Endodermal cell (in vitro differentiated cells): ENCODE results near the gene HTATIP2. TPM values are rescaled to one million over a fixed set of nuclear protein-coding genes. Genes with fewer than 3 reads are reported as not detected.
"Not testable (repeated sequence)": the region's sequence is repeated elsewhere in the genome, so short reads cannot be mapped to it uniquely, and the experiment has no call there.

Source experiments
- DNase-seq: peaks from one replicate; pipeline ENCODE4 v3.0.0-alpha.2; 2017
- H3K27ac ChIP-seq: 2 replicates; pipeline ENCODE4 v1.5.1; 2013; ENCODE audit warnings: mild to moderate bottlenecking, low read depth, low read length, moderate library complexity
- H3K27me3 ChIP-seq: 2 replicates; pipeline ENCODE4 v1.6.1; 2013; ENCODE audit warnings: mild to moderate bottlenecking, low read length, moderate library complexity; ENCODE audit not compliant: insufficient read depth, control insufficient read depth, poor library complexity, severe bottlenecking
- H3K36me3 ChIP-seq: 2 replicates; pipeline ENCODE4 v1.7.0; 2013; ENCODE audit warnings: mild to moderate bottlenecking, low read length, moderate library complexity; ENCODE audit not compliant: control insufficient read depth, insufficient read depth
- H3K4me1 ChIP-seq: one replicate; pipeline ENCODE4 v1.7.0; 2013; ENCODE audit warnings: low read length; ENCODE audit not compliant: control insufficient read depth, insufficient read depth
- H3K4me3 ChIP-seq: 2 replicates; pipeline ENCODE4 v1.5.1; 2013; ENCODE audit warnings: mild to moderate bottlenecking, low read length, moderate library complexity
- H3K9ac ChIP-seq: 2 replicates; pipeline ENCODE4 v1.6.1; 2013; ENCODE audit warnings: mild to moderate bottlenecking, low read length, moderate library complexity; ENCODE audit not compliant: poor library complexity, severe bottlenecking; ENCODE audit errors: extremely low read depth
- H3K9me3 ChIP-seq: 2 replicates; pipeline ENCODE4 v1.6.1; 2013; ENCODE audit warnings: mild to moderate bottlenecking, low read length, moderate library complexity; ENCODE audit not compliant: control insufficient read depth
- H3K27ac Mint-ChIP-seq: 2 replicates; pipeline ENCODE4 v1.8.0; 2020; ENCODE audit warnings: mixed read lengths
- H3K27me3 Mint-ChIP-seq: 2 replicates; pipeline ENCODE4 v1.8.0; 2021; ENCODE audit warnings: mild to moderate bottlenecking, mixed read lengths; ENCODE audit not compliant: insufficient read depth
- H3K36me3 Mint-ChIP-seq: 2 replicates; pipeline ENCODE4 v1.8.0; 2020; ENCODE audit warnings: low read depth, mixed read lengths
- H3K4me1 Mint-ChIP-seq: 2 replicates; pipeline ENCODE4 v1.8.0; 2020; ENCODE audit warnings: mixed read lengths
- H3K4me3 Mint-ChIP-seq: 2 replicates; pipeline ENCODE4 v1.8.0; 2020; ENCODE audit warnings: mild to moderate bottlenecking, moderate library complexity, mixed read lengths
- H3K9me3 Mint-ChIP-seq: 2 replicates; pipeline ENCODE4 v1.8.0; 2020; ENCODE audit warnings: mild to moderate bottlenecking, mixed read lengths
- WGBS, 2 experiments: methylation state at CpG; one replicate each; pipeline versions ENCODE4 v1.1.5 to v1.1.7; 2013; ENCODE audit warnings: missing lambda C conversion rate in 2 of 2, mixed read lengths in 1 of 2; ENCODE audit not compliant: insufficient coverage in 1 of 2, insufficient read length in 1 of 2; 5-methylcytosine and 5-hydroxymethylcytosine counted together
- total RNA-seq, 2 donors: library from RNA; stranded (reverse); fragmentation: NEBNext Ultra II Directional in 1 of 2; extraction: Animal tissue kit (Norgen Biotek cat#: 25700) in 1 of 2; gene quantifications; 2 replicates in 1 of 2; 3 replicates in 1 of 2; pipeline ENCODE4 v1.2.1, GENCODE V29; 2021
- TF ChIP-seq, protein P1 (sequence below): fragments of 200-600 bp; sonication (generic); conservative IDR thresholded peaks from 2 replicates; pipeline ENCODE4 v1.5.0; 2021; ENCODE audit warnings: antibody characterized with exemption, mild to moderate bottlenecking

Gene HTATIP2
- total RNA-seq, 2 donors from 2014 or later: 52.5 to 66.6 TPM

DNA sequence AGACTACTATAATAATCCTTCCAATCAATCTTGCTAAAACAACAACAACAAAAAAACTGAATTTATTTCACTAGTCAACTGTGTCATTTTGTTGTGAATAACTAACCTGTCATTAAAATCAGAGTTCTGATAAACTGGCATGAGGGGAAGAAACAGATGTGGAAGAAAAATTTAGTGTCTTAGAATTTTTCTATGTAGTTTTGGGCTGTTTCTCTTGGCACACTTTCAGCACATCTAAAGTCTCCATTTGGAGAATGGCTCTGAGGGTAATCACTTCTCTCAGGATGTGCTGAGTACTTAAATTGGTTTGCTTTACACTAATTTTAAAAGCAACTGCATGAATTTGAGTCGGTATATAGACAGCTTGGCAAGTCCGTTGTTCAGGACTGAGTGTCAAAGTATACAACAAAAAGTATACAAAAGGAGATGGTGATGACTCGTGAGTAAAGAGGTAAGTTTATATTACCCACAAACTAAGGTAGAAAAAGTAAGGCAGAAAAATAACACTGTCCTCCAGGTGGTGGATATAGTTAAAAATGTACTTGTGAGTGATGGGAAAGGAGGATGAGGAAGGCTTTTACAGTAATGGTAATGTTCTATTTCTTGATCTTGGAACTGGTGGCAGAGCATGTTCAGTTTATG lies 10.2 kb downstream of the HTATIP2 start:
- 96 to 100% methylated on average over 1 to 3 of the region's 3 CpGs for WGBS, 2 experiments
- Histone ChIP-seq H3K27ac (no peak overlapping the region), H3K4me1 (peaks cover 3% of the 10 kb centered on the region), H3K9ac (no peak overlapping the region), H3K4me3 (peak overlapping the region; percentile 7), H3K36me3 (no peaks in the 10 kb centered on the region), H3K9me3 (no peaks in the 10 kb centered on the region), H3K27me3 (no peaks in the 10 kb centered on the region)
- Mint-ChIP-seq H3K36me3 (peaks cover 38% of the 10 kb centered on the region), H3K4me3 (no peak overlapping the region), H3K9me3 (no peaks in the 10 kb centered on the region), H3K27me3 (no peaks in the 10 kb centered on the region), H3K4me1 (peaks cover 17% of the 10 kb centered on the region), H3K27ac (no peak overlapping the region)
- no peak for DNase-seq
- TF ChIP-seq, protein P1, sequence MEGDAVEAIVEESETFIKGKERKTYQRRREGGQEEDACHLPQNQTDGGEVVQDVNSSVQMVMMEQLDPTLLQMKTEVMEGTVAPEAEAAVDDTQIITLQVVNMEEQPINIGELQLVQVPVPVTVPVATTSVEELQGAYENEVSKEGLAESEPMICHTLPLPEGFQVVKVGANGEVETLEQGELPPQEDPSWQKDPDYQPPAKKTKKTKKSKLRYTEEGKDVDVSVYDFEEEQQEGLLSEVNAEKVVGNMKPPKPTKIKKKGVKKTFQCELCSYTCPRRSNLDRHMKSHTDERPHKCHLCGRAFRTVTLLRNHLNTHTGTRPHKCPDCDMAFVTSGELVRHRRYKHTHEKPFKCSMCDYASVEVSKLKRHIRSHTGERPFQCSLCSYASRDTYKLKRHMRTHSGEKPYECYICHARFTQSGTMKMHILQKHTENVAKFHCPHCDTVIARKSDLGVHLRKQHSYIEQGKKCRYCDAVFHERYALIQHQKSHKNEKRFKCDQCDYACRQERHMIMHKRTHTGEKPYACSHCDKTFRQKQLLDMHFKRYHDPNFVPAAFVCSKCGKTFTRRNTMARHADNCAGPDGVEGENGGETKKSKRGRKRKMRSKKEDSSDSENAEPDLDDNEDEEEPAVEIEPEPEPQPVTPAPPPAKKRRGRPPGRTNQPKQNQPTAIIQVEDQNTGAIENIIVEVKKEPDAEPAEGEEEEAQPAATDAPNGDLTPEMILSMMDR: no peak

DNA sequence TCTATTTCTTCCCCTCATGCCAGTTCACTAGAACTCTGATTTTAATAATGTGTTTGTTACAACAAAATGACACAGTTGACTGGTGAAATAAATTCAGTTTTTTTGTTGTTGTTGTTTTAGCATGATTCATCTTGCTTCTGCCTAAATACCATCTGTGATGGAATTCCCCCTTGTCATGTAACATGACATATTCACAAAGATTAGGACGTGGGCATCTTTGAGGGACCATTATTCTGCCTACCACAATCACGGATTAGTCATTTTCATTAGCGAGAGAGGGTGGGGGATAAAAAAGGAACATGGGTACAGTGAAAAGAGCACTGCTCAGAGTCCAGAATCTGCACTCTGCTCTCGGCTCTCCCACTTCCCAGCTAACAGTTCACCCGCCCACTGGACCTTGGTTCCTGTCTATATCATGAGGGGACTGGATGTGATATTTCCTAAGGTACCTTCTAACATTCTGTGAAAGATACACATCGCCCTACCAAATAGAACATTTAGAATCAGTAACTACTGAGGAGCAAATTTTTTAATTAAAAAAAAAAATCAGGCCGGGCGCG lies 11.3 kb downstream of the HTATIP2 start:
- no peak overlapping the region for H3K27ac Mint-ChIP-seq
- Histone ChIP-seq H3K27ac (no peak overlapping the region), H3K9ac (no peak overlapping the region), H3K4me1 (peaks cover 3% of the 10 kb centered on the region), H3K4me3 (peak overlapping the region; percentile 7), H3K27me3 (no peaks in the 10 kb centered on the region), H3K36me3 (peaks cover 3% of the 10 kb centered on the region), H3K9me3 (no peaks in the 10 kb centered on the region)
- TF ChIP-seq, protein P1: no peak
- H3K4me1 Mint-ChIP-seq: peaks cover 12% of the 10 kb centered on the region
- H3K27me3 Mint-ChIP-seq: no peaks in the 10 kb centered on the region
- no peak overlapping the region for H3K4me3 Mint-ChIP-seq
- no peak for DNase-seq
- WGBS, 2 experiments: 81 to 95% methylated on average over 5 to 9 of the region's 9 CpGs
- H3K9me3 Mint-ChIP-seq: no peaks in the 10 kb centered on the region
- H3K36me3 Mint-ChIP-seq: peaks cover 46% of the 10 kb centered on the region

DNA sequence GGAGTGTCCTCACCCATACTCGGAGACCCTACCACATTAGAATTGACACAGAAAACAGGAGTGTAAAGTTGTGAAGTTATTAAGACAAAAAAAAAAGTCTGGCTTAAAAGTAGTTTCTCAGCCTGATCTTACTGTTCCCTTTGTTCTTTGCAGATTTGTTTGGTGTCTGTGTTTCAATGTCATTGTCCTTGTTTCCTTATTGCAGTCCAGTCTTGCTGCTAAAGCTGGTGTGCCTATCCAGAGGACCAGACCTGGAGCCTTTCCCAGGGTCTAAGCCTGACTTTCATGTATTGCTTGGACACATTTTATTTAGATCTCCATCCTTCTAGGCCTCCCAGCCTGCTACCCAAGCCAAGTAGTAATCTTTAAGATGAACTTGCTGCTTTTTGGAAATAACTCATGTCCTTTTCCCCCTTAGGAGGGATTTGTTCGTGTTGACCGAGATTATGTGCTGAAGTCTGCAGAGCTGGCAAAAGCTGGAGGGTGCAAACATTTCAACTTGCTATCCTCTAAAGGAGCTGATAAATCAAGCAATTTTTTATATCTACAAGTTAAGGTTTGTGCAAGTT lies 12.7 kb downstream of the HTATIP2 start:
- peaks cover 3% of the 10 kb centered on the region for H3K36me3 ChIP-seq
- TF ChIP-seq, protein P1: no peak
- no peaks in the 10 kb centered on the region for H3K27me3 ChIP-seq
- WGBS, 2 experiments: 89% methylated on average over 3 of the region's 3 CpGs; no CpG with 5 or more reads in 1 of the 2 experiments
- peaks cover 3% of the 10 kb centered on the region for H3K4me1 ChIP-seq
- Mint-ChIP-seq H3K4me3 (no peak overlapping the region), H3K4me1 (peaks cover 12% of the 10 kb centered on the region), H3K36me3 (peaks cover 40% of the 10 kb centered on the region), H3K27me3 (no peaks in the 10 kb centered on the region), H3K9me3 (no peaks in the 10 kb centered on the region), H3K27ac (no peak overlapping the region)
- DNase-seq: no peak
- H3K4me3 ChIP-seq: no peak overlapping the region
- no peaks in the 10 kb centered on the region for H3K9me3 ChIP-seq
- no peak overlapping the region for H3K27ac ChIP-seq
- H3K9ac ChIP-seq: no peak overlapping the region

DNA sequence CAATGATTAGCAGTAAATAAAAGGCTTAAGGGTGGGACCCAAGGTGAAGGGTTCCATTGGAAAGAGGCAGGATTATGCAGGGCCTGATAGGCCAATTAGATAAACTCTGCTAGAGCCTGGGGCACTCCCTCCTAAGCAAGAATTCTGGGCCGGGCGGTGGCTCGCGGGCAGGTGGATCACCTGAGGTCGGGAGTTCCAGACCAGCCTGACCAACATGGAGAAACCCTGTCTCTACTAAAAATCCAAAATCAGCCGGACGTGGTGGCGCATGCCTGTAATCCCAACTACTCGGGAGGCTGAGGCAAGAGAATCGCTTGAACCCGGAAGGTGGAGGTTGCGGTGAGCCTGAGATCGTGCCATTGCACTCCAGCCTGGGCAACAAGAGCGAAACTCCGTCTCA lies 22.5 kb downstream of the HTATIP2 start:
- H3K4me1 ChIP-seq, H3K27me3 ChIP-seq, H3K27me3 Mint-ChIP-seq, H3K27ac Mint-ChIP-seq, H3K9me3 ChIP-seq, H3K27ac ChIP-seq, H3K4me1 Mint-ChIP-seq, H3K4me3 ChIP-seq, H3K36me3 ChIP-seq, H3K9me3 Mint-ChIP-seq, DNase-seq, H3K9ac ChIP-seq: not testable (repeated sequence)
- 83 to 84% methylated on average over 9 to 15 of the region's 15 CpGs for WGBS, 2 experiments
- Mint-ChIP-seq H3K36me3 (peaks cover 12% of the 10 kb centered on the region), H3K4me3 (peak overlapping the region; percentile 94)
